Astrocyte (in vitro differentiated cells and primary cell): ENCODE data around the gene CBR4. TPM values are rescaled to one million over a fixed set of nuclear protein-coding genes. Genes with fewer than 3 reads are reported as not detected.
"Not testable (repeated sequence)": the region's sequence is repeated elsewhere in the genome, so short reads cannot be mapped to it uniquely, and the experiment has no call there.

Experiments
- DNase-seq: peaks from one replicate; pipeline ENCODE4 v3.0.0-alpha.2; 2010; ENCODE audit warnings: low read depth
- FAIRE-seq: peaks from 2 replicates; lab custom pipeline; 2011; peaks lifted over from hg19 to GRCh38; lab: Jason Lieb, UNC
- H2AFZ ChIP-seq: 2 replicates; pipeline ENCODE4 v1.6.0; 2012; ENCODE audit warnings: low read depth, low read length, inconsistent platforms
- H3K27ac ChIP-seq: 2 replicates; pipeline ENCODE4 v1.5.1; 2011; ENCODE audit warnings: low read depth, low read length, inconsistent platforms
- H3K27me3 ChIP-seq: 2 replicates; pipeline ENCODE4 v1.6.0; 2011; ENCODE audit warnings: low read length, inconsistent platforms; ENCODE audit not compliant: insufficient read depth
- H3K36me3 ChIP-seq: 2 replicates; pipeline ENCODE4 v1.5.1; 2011; ENCODE audit warnings: low read length, inconsistent platforms; ENCODE audit not compliant: insufficient read depth
- H3K4me1 ChIP-seq: 2 replicates; pipeline ENCODE4 v1.5.1; 2011; ENCODE audit warnings: low read length, inconsistent platforms; ENCODE audit not compliant: insufficient read depth
- H3K4me2 ChIP-seq: 2 replicates; pipeline ENCODE4 v1.6.0; 2012; ENCODE audit warnings: low read length, inconsistent platforms
- H3K4me3 ChIP-seq: 2 replicates; pipeline ENCODE4 v1.5.1; 2011; ENCODE audit warnings: low read depth, mild to moderate bottlenecking, low read length, inconsistent platforms; ENCODE audit not compliant: insufficient read depth
- H3K79me2 ChIP-seq: 2 replicates; pipeline ENCODE4 v1.6.0; 2012; ENCODE audit warnings: mild to moderate bottlenecking, low read length, inconsistent platforms; ENCODE audit not compliant: insufficient read depth
- H3K9ac ChIP-seq: 2 replicates; pipeline ENCODE4 v1.6.0; 2012; ENCODE audit warnings: mild to moderate bottlenecking, low read length, inconsistent platforms
- H3K9me3 ChIP-seq: 2 replicates; pipeline ENCODE4 v1.5.1; 2012; ENCODE audit warnings: low read depth, mild to moderate bottlenecking, low read length, inconsistent platforms; ENCODE audit not compliant: insufficient read depth
- H4K20me1 ChIP-seq: 2 replicates; pipeline ENCODE4 v1.6.0; 2012; ENCODE audit warnings: low read length, inconsistent platforms; ENCODE audit not compliant: insufficient read depth
- H3K27ac Mint-ChIP-seq: one replicate; pipeline ENCODE4 v1.8.0; 2021; ENCODE audit warnings: mild to moderate bottlenecking, mixed read lengths; ENCODE audit not compliant: unreplicated experiment
- H3K27me3 Mint-ChIP-seq: one replicate; pipeline ENCODE4 v1.8.0; 2021; ENCODE audit warnings: low read depth, mixed read lengths; ENCODE audit not compliant: unreplicated experiment
- H3K36me3 Mint-ChIP-seq: one replicate; pipeline ENCODE4 v1.8.0; 2021; ENCODE audit warnings: low read depth, mixed read lengths; ENCODE audit not compliant: unreplicated experiment
- H3K4me1 Mint-ChIP-seq: one replicate; pipeline ENCODE4 v1.8.0; 2021; ENCODE audit warnings: low read depth, mixed read lengths; ENCODE audit not compliant: unreplicated experiment
- H3K4me3 Mint-ChIP-seq: one replicate; pipeline ENCODE4 v1.8.0; 2021; ENCODE audit warnings: mild to moderate bottlenecking, moderate library complexity, mixed read lengths; ENCODE audit not compliant: unreplicated experiment
- H3K9me3 Mint-ChIP-seq: one replicate; pipeline ENCODE4 v1.8.0; 2021; ENCODE audit warnings: mild to moderate bottlenecking, mixed read lengths; ENCODE audit not compliant: unreplicated experiment
- EZH2 ChIP-seq: IDR thresholded peaks from 2 replicates; pipeline ENCODE4 v1.6.1; 2012; ENCODE audit warnings: mild to moderate bottlenecking, low read length, inconsistent platforms; ENCODE audit not compliant: insufficient read depth
- total RNA-seq: library from RNA; stranded (reverse); gene quantifications from 2 replicates; pipeline ENCODE4 v1.2.1, GENCODE V29; 2021
- TF ChIP-seq, protein P1 (sequence below): IDR thresholded peaks from 2 replicates; pipeline ENCODE4 v1.5.1; 2011; ENCODE audit warnings: low read depth, mild to moderate bottlenecking, inconsistent platforms, low read length, moderate library complexity; ENCODE audit not compliant: insufficient read depth

CBR4 gene
- total RNA-seq, 1 donor from 2014 or later, result 16.8 TPM

DNA sequence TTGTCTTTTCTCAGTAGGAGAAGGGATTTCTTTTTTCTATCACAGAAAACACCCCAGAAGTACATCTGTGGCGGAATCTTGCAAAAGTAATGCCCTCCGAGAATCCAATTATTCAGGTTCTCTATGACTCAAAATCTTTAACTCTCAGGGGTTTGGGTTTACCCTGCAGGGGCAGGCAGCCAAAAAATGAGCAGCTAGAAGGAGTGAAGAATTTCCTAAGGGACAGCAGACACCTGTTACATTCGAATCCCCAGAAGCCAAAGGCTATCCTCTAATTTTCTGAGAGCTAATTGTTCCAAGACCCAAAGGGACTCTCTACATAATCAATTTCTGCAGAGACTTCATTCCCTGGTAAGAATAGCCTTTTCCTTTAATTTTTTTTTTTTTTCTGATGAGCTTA, 27.5 kb upstream of the CBR4 start:
- FAIRE-seq (no peak), DNase-seq (no peak)
- H3K4me2 ChIP-seq, result no peak overlapping the region
- H3K27ac ChIP-seq, result no peak overlapping the region
- no peaks in the 10 kb centered on the region for H3K4me1 ChIP-seq
- no peak overlapping the region for H3K4me3 Mint-ChIP-seq
- no peak overlapping the region for H3K27ac Mint-ChIP-seq
- no peaks in the 10 kb centered on the region for H4K20me1 ChIP-seq
- H3K4me3 ChIP-seq, result no peak overlapping the region
- H3K79me2 ChIP-seq, result no peaks in the 10 kb centered on the region
- H3K9me3 Mint-ChIP-seq, result peaks cover 2% of the 10 kb centered on the region
- TF ChIP-seq, protein P1, sequence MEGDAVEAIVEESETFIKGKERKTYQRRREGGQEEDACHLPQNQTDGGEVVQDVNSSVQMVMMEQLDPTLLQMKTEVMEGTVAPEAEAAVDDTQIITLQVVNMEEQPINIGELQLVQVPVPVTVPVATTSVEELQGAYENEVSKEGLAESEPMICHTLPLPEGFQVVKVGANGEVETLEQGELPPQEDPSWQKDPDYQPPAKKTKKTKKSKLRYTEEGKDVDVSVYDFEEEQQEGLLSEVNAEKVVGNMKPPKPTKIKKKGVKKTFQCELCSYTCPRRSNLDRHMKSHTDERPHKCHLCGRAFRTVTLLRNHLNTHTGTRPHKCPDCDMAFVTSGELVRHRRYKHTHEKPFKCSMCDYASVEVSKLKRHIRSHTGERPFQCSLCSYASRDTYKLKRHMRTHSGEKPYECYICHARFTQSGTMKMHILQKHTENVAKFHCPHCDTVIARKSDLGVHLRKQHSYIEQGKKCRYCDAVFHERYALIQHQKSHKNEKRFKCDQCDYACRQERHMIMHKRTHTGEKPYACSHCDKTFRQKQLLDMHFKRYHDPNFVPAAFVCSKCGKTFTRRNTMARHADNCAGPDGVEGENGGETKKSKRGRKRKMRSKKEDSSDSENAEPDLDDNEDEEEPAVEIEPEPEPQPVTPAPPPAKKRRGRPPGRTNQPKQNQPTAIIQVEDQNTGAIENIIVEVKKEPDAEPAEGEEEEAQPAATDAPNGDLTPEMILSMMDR, result no peak
- TF ChIP-seq EZH2, result no peak
- no peaks in the 10 kb centered on the region for H3K36me3 Mint-ChIP-seq
- no peaks in the 10 kb centered on the region for H3K4me1 Mint-ChIP-seq
- no peaks in the 10 kb centered on the region for H3K27me3 ChIP-seq
- H3K9ac ChIP-seq, result no peak overlapping the region
- no peaks in the 10 kb centered on the region for H3K27me3 Mint-ChIP-seq
- H3K9me3 ChIP-seq, result no peaks in the 10 kb centered on the region
- H3K36me3 ChIP-seq, result no peaks in the 10 kb centered on the region
- H2AFZ ChIP-seq, result no peak overlapping the region

DNA sequence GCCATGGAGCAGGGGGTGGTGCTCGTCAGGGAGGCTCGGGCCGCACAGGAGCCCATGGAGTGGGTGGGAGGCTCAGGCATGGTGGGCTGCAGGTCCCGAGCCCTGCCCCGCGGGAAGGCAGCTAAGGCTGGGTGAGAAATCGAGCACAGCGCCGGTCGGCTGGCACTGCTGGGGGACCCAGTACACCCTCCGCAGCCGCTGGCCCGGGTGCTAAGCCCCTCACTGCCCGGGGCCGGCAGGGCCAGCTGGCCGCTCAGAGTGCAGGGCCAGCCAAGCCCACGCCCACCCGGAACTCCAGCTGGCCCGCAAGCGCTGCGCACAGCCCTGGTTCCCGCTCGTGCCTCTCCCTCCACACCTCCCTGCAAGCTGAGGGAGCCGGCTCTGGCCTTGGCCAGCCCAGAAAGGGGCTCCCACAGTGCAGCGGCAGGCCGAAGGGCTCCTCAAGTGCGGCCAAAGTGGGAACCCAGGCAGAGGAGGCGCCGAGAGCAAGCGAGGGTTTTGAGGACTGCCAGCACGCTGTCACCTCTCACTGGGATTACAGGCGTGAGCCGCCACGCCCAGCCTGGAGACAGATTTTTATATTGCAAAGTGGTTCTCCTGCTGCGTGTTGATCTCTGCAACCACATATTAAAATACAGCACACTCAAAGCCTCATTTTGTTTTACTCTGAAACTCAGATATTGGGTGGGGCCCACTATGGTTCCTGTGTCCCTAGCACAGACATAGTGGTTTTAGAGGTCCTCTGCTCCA, 26.0 kb upstream of the CBR4 start:
- H3K4me3 Mint-ChIP-seq, H3K36me3 Mint-ChIP-seq, H3K4me3 ChIP-seq, H3K9me3 Mint-ChIP-seq, H2AFZ ChIP-seq, H3K27ac ChIP-seq, H3K9ac ChIP-seq, H4K20me1 ChIP-seq, FAIRE-seq, DNase-seq, H3K27me3 Mint-ChIP-seq, H3K4me2 ChIP-seq, H3K27ac Mint-ChIP-seq, H3K9me3 ChIP-seq, H3K36me3 ChIP-seq, H3K4me1 ChIP-seq, H3K27me3 ChIP-seq, H3K4me1 Mint-ChIP-seq, H3K79me2 ChIP-seq: not testable (repeated sequence)

DNA sequence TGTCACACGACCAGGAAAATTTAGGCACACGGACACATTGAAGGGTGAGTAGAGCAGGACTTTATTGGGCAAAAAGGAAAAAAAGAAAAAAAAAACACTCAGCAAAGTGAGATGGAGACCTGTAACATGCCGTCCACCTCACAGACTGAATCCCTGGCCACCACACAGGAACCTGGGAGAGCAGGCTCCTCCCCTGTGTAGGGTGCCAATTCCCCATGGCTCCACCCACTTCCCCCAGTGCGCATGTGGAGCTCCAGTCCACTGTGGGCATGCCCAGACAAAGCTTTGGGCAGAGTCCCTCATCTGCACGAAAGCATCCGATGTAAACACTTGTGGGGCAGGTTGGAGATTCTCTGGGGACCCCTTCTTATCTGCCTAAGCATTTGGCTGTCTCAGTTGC, 23.6 kb upstream of the CBR4 start:
- no peak for FAIRE-seq
- no peak overlapping the region for H3K4me3 Mint-ChIP-seq

More for the DNA sequence above, 23.6 kb upstream of the CBR4 start:
- Histone ChIP-seq H3K4me3 (no peak overlapping the region), H3K27me3 (no peaks in the 10 kb centered on the region), H2AFZ (no peak overlapping the region), H3K4me1 (peaks cover 7% of the 10 kb centered on the region), H3K9ac (no peak overlapping the region), H3K79me2 (no peaks in the 10 kb centered on the region), H3K27ac (no peak overlapping the region), H3K4me2 (no peak overlapping the region), H4K20me1 (no peaks in the 10 kb centered on the region), H3K36me3 (no peaks in the 10 kb centered on the region), H3K9me3 (no peaks in the 10 kb centered on the region)
- Mint-ChIP-seq H3K27ac (no peak overlapping the region), H3K36me3 (no peaks in the 10 kb centered on the region), H3K27me3 (no peaks in the 10 kb centered on the region), H3K9me3 (peaks cover 2% of the 10 kb centered on the region), H3K4me1 (peaks cover 2% of the 10 kb centered on the region)
- TF ChIP-seq, protein P1, result no peak
- no peak for TF ChIP-seq EZH2
- no peak for DNase-seq
